ENCODE measurements around the gene SH3GL1.
"Not testable (repeated sequence)": the region's sequence is repeated elsewhere in the genome, so short reads cannot be mapped to it uniquely, and the experiment has no call there.

SH3GL1 gene

DNA sequence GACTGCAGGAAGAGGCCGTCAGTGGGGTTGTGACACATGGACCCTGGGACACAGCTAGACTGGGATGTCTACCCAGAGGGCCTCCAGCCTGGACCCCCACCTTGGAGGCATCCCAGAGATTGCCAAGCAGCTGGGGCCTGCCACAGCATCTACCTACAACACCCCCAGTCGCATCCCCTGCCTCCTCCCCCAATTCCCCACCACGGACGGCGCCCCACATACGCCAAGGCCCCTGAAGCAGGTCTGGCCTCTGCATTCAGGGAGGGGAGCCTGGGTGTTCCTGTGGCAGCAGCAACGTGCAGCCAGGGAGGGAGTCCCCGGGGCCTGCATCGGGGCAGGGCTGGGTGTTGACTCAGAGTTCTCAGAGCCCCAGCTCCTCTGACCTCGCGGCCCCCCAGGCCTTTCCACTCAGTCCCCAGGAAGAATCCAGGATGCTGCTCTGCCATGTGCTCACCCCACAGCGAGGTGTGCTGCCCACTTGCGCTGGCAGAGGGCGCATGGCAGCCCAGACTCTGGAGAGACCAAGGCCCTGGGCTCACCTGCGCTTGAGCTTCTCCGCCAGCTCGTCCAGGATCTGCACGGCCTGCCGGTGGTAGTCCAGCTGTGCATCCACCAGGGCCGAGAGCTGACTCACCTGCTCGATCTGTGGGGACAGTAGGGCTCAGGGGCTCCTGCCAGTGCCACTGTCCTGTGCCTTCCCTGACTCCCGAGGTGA lies 37.4 kb downstream of the SH3GL1 start:
- DNase-seq (ENCODE audit: low read depth), result no peak

DNA sequence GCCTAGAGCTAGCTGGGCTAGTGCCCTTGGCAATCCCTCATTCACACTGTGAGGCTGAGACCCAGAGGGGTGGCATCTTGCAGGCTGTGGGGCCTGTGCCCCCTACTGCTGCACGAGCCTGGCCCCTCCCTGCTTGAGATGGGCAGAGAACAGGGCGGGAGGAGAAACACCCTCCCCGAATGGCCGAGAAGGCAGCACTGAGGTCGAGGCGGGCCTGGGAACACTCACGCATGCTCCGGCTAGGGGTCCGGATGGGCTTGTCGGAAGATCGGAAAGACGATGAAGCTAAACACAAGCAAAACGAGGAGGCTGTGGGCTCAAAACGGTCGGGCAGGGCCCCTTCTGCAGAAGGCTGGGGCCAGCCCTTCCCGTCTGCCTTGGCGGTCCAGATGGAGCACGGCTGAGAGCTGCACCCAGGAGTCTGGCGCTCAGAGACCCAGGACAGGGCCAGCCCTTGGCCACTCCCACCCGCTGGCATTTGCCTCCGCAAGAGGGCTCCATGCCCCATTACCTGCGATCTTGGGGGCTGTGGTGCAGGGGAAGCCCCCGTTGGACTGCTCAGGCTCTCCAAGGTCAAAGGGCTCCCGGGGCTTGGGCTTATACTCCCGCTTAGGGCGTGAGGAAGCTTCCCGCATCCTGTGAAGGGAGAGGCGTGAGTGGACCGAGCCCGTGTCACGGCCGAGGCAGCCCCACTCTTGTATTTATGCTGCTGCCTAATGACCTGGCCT lies 38.1 kb downstream of the SH3GL1 start:
- DNase-seq (ENCODE audit: low read depth), result no peak

DNA sequence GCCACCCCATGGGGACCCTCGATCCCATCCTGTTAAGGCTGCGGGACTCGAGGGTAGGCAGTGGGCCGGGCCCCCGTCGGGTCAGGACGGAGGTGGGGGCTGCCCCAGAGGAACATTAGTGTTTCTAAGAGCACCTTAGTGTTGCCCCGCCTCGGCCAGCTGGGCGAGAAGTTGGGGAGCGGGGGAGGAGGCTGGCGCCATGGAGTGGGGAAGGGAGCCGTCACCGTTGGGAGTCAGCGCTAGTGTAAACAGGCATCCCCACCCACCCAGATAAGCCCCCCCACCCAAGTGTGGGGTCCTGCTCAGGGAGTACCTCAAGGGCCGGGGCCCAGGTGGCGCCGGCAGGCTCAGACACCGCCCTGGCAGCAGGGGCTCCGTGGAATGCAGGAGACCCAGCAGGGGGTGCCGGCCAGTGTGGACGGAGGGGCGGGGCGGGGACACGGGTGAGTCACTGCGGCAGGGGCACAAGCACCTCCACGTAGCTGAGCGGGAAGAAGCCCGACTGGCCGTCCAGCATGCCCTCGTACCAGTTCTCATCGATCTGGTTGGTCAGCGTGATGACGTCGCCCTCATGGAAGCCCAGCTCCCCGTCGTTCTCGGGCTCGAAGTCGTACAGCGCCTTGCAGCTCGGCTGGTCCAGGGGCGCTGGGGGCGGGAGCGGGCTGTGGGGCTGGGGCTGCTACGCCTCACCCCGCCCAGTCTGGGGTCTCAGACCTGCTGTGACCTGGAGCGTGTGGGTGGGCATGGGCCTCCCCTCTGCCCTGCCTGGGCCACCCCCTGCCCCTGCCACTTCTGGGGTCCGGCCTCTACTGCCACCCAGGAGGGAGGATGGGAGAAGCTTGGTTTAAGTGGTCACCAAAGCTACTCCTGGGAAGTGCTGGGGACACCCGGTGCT lies 38.9 kb downstream of the SH3GL1 start:
- DNase-seq (ENCODE audit: low read depth), result no peak

DNA sequence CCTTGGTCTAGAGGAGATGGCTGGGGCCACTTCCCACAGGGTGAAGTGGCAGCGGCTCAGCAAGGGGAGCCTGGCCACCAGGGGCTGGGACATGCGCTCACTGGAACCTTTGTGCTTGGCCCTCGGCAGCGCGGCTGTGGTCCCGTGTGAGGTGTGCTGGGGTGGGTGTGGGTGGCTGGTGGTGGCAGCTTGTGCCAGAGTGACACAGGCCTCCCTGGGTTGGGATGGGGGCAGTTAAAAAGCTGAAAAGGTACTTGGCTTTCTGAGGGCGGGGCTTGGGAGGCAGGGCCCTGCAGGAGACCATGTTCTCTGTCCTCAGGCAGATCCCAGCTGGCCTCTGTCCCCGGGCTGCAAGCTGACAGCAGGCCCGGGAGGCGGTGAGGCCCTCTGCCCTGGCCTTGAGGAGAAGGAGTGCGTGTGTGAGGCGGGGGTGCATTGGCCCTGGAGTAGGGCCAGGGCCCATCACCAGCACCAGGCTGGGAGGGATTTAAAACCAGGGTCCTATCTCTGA lies 39.7 kb downstream of the SH3GL1 start:
- DNase-seq (ENCODE audit: low read depth), result no peak

DNA sequence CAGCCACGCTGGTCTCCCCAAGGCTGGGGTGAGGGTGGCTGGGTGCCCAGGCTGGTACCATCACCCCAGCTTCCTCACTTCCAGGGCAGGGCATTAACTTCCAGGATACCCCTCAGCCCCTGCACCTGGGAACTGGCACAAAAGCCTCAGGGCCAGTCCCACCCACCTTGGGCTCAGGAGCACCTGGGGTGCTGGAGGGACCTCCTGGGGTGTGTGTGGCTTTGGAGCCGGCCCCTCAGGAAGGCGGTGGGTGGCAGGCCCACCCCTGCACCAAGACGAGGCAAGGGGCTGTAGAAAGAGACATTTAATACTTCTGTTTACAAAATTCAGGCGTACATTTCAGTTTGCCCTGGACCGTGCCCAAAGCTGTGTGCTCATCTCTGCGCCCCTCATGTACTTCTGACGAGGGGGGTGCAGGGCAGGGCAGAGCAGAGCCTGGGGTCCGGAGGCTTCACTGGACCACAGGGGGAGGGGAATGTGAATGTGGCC lies 40.2 kb downstream of the SH3GL1 start:
- DNase-seq (ENCODE audit: low read depth), result no peak

DNA sequence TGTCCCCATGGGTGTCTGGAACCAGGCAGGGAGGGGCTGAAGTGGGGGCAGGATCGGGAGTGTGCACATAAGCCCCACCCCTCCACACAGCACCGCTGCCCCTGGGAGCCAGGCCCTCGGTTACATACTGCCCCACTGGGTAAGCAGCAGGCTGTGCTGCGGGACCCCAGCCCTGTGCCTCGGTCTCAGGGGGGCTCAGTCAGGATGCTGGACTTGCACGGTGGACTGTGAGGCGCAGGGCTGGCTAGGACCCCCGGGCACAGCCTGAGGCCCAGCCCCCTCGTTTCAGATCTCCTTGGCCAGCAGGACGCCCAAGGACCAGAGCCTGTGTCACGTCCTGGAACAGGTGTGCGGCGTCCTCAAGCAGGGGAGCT lies 40.7 kb downstream of the SH3GL1 start:
- no peak for DNase-seq (ENCODE audit: low read depth)

DNA sequence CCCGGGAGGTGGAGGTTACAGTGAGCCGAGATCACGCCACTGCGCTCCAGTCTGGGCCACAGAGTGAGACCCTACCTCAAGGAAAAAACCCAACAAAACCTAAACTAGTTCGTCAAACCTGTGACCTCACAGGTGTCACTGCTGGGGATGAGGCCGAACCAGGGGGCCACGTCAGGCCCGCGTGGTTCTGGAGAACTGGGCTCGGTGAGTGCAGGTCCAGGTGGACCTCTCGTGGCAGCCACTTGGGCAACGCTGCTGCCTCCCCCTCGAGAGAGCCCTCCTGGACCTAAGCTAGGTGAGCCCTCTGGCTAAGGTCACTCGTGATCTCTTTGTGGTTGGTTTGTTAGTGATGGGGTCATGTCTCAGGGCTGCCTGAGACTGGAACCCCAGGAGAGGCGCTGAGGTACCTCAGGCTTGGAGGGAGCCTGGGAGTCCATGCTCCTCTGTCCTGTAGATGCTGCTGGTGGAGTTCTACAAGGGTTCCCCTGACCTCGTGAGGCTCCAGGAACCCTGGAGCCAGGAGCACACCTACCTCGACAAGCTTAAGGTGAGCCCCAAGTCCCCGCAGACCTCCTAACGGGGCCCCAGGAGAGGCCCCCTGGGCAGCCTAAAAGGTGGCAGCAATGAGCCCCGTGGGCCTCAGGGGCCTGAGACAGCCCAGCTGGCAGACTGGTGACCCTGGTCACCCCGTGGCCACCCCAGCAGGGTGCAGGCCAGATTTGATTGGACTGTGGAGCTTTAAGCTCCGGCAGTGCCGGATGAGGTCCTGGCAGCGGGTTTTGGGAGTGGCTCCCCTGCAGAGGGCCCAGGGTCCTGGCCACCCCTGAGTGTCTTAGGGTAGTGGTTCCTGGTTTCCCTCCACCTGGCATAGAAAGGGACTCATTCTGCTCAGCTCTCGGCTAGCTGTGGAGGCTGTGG lies 41.4 kb downstream of the SH3GL1 start:
- DNase-seq (ENCODE audit: low read depth), result no peak

DNA sequence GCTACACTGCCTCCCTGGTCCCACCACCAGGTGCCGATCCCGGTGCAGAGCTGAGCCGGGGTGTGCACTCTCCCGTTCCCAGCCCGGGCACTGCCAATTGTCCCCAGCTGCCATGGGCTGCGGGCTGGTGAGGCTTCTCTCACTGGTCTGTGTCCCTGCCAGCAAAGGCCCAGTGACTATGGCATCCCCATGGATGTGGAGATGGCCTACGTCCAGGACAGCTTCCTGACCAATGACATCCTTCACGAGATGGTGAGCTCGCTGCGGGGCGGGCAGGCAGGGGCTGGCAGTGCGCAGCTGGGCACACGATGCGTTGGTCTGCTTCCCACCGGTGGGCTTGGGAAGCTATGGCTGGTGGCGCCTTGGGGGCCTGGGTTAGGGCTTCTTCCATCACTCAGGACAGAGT lies 42.4 kb downstream of the SH3GL1 start:
- no peak for DNase-seq (ENCODE audit: low read depth)

DNA sequence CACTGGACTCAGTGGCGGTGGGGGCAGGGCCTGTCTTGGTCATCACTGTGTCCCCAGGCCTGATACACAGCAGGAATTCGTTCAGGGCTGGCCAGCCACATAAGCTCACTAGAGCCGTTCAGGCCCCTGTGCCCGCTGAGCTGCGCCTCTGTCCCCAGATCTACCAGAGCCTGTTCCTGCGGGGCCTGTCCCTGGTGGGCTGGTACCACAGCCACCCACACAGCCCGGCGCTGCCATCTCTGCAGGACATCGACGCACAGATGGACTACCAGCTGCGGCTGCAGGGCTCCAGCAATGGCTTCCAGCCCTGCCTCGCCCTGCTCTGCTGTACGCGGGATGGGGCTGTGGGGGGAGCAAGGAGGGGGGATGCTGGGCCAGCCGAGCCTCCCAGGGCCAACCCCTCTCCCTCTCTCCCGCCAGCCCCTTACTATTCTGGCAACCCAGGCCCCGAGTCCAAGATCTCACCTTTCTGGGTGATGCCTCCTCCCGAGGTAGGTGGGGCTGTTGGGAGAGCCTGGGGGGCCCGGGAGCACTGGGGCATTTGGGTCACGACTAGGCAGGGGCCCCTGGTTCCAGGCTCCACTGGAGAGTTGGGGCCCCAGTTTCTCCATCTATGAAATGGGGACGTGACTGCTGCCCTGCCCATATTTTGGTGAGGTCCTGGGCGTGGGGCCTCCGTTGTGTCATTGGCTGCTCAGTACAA lies 43.1 kb downstream of the SH3GL1 start:
- DNase-seq (ENCODE audit: low read depth), result no peak

DNA sequence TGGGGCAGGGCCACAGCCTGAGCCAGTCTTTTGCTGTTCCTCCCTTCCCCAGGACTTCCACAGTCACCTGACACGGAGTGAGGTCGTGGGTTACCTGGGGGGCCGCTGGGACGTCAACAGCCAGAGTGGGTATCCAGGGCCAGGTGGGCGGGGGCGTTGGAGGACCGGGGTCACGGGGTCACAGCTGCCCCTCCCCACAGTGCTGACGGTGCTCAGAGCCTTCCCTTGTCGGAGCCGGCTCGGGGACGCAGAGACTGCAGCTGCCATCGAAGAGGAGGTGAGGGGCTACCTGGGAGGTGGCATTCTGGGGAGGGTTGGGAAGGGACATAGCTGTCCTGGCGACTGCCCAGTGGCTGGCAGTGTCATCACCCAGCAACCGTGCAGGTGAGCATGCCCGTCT lies 45.5 kb downstream of the SH3GL1 start:
- DNase-seq (ENCODE audit: low read depth), result no peak

DNA sequence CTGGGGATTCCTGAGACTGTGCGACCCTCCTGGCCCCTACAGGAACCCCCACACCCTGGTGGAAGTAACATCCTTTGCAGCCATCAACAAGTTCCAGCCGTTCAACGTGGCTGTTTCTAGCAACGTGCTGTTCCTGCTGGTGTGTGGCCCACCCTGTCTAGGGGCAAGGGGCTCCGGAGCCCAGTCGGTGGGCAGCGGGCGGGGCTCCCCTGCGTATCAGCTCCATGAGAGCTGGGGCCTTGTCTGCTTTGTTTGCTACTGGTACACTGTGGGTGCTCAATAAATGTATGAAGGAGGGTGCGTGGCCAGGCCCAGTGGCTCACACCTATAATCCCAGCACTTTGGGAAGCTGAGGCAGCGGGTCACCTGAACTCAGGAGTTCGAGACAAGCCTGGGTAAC lies 46.1 kb downstream of the SH3GL1 start:
- no peak for DNase-seq (ENCODE audit: low read depth)

DNA sequence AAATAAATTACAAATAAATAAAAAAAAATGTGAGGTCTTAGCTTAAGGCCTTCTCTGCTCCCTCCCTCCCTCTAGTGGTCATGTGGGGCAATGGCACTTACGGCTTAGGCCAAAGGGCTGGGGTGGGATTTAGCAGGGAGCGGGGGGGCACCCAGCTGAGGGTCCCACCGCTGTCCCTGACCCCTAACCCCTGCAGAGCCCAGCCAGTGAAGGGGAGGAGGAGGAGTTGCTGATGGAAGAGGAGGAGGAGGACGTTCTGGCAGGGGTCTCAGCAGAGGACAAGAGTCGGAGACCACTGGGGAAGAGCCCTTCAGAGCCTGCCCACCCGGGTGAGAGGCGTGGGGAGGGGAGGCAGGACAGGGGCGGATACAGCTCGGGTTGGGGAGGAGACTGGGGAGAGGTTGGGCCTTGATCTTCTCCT lies 47.6 kb downstream of the SH3GL1 start:
- peak; percentile 62 for DNase-seq (ENCODE audit: low read depth)

DNA sequence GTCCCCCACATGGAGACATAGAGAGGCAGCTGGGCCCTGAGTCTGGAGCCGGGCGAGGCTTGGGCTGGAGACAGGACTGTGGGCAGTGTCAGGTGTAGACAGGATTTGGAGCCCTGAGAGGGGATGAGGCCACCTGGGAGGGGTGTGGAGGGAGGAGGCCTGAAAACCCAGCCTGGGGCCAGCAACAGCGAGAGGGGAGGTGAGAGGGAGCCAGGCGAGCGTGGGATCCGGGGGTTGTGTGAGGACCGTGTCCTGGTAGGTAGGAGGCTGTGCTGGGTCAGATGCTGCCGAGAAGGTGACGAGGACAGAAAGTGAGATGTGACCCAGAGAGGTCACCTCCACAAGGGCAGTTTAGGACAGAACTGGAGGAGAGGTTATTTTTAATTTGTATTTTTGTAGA lies 49.6 kb downstream of the SH3GL1 start:
- no peak for DNase-seq (ENCODE audit: low read depth)

DNA sequence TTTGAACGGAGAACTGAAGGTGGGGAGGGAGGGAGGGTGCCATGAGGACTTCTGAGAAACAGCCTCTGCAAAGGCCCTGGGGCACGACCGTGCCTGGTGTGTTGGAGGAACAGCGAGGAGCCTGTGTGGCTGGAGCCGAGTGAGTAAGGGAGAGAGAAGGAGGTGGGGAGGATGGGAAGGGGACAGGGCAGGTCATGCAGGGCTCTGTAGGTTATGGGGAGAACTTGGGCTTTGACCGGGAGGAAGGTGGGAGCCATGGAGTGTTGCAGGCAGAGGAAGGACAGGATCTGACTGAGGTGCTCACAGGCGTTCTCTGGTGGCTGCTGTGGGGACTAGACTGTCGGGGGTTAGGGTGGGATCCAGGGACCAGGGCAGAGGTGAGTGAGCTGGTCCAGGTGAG lies 50.2 kb downstream of the SH3GL1 start:
- DNase-seq (ENCODE audit: low read depth), result no peak

DNA sequence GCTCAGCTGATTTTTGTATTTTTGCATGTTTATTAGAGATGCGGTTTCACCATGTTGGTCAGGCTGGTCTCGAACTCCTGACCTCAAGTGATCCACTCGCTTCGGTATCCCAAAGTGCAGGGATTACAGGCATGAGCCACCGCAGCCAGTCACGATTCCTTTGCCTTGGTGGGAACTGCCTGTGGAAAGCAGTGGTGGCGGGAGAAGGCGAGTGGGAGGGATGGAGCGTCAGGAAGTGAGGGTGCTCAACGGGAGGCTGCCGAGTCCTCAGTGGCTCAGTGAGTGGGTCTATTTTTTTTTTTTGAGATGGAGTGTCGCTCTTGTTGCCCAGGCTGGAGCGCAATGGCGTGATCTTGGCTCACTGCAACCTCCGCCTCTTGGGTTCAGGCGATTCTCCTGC lies 51.1 kb downstream of the SH3GL1 start:
- not testable (repeated sequence) for DNase-seq (ENCODE audit: low read depth)

DNA sequence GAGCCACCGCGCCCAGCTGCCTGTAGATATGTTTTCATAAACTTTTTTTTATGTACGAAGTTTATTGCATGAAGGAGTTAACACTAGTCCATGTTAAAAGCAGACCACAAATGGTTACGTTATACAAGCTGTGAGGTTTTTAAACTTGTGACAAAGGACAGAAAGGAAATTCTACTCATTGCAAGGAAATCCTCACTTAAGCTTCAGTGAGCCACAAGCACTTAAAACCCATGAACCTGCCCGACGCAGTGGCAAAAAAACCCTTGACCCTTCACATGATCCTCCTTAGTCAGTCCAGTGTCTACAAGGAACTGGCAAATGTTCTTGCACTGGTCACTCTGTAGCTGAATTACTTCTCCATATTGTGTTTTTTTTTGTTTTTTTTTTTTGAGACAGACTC lies 52.8 kb downstream of the SH3GL1 start:
- no peak for DNase-seq (ENCODE audit: low read depth)

DNA sequence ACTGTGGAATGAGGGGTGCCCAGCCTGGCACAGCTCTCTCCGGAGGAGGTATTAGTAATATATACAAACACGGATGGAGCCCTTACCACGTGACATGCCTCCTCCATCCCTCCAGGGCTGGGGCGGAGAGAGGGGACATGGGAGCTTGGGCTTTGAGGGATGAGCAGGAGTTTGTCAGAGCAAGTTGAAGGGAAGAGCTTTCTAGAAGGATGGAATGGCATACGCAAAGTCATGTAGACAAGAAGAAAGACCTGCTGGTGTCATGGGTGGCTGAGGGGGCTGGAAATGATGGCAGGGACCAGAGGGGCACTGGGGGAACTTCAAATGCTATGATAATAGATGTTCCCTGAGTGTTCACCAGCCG lies 54.3 kb downstream of the SH3GL1 start:
- no peak for DNase-seq (ENCODE audit: low read depth)

DNA sequence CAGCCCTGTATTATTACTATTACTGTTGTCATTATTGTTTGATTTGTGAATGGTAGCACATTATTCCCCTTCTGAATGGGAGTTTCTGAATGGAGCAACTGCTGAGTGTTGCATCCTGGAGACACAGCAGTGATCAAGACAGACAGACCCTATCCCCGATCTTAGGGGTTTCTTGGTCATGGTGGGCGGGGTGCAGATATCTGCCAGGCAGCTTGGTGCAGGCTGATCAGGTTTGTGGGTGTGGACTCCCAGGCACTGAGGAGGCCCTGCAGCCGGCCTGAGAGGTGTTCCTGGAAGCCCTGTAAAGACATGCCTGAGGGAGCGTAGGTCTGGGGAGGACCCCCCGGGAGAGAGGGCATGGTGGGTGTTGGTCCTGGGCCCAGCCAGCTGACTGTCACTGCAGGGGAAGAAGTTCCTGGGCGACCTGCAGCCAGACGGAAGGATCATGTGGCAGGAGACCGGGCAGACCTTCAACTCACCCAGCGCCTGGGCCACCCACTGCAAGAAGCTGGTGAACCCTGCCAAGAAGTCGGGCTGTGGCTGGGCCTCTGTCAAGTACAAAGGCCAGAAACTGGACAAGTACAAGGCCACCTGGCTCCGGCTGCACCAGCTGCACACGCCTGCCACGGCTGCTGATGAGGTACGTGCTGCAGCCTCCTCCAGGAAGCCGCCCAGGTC lies 54.9 kb downstream of the SH3GL1 start:
- DNase-seq (ENCODE audit: low read depth), result no peak

DNA sequence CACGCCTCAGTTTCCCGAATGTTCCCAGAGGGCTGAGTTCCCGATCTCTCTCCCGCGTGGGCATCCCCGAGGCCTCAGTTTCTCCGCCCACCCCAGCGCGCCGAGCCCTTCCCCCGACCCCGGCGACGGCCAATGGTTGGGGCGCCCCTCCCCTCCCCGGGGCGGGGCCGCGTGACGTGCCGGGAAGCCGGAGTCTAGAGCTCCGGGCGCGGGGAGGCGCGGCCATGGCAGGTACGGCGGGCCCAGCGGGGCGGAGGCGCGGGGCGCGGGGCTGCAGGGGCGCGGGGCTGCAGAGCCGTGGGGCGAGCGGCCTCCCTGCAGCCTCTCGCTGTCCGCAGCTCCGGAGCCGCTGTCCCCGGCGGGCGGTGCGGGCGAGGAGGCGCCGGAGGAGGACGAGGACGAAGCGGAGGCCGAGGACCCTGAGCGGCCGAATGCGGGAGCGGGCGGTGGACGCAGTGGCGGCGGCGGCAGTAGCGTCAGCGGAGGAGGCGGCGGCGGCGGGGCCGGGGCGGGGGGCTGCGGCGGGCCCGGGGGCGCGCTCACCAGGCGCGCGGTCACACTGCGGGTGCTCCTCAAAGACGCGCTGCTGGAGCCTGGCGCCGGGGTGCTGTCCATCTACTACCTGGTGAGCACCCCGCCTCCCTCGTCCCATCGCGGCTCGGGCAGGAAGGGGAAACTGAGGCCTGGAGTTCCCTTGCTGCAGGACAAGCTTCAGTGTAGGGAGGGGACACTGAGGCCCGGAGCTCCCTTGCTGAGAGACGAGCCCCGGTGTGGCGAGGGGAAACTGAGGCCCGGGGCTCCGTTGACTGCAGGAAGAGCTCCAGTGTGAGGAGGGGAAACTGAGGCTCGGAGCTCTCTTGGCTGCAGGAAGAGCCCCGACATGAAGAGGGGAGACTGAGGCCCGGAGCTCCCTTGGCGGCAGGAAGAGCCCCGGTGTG lies 56.7 kb downstream of the SH3GL1 start, which contains the start of gene MPND:
Gene MPND (plus strand): TSS at position 193 of the 938 bp plus-strand sequence. CDS start 32 bp downstream, at position 225.
- peak; percentile 27 for DNase-seq (ENCODE audit: low read depth)

Measured in fibroblast of the conjunctiva (primary cell).